ENCODE measurements around the gene PRPH2. TPM values are rescaled to one million over a fixed set of nuclear protein-coding genes. Genes with fewer than 3 reads are reported as not detected.
"Not testable (repeated sequence)": the region's sequence is repeated elsewhere in the genome, so short reads cannot be mapped to it uniquely, and the experiment has no call there.

Gene PRPH2
- polyA plus RNA-seq, 3 donors from 2014 or later, result 0.08 to 0.25 TPM; not detected in 1

DNA sequence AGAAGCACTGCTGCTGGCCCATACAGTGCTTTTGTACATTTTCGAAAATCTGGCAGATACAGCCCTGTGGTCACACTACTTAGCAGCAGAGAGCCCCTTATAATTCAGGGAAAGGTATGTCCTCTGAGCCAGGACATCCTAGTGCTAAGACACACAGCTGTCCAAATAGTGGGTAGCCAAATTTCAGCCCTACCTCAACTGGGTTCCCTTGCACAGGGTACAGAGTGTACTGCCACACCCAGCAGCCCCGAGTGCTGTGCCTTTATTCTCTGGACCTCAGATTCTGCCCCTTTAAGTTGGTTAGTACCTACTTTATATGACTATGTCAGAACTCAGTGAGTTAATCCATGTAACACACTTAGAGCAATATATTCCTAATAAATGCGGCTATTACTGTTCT lies 47.6 kb downstream of the PRPH2 start:
- Mint-ChIP-seq H3K9me3 (no peaks in the 10 kb centered on the region), H3K4me3 (no peak overlapping the region), H3K4me1 (no peaks in the 10 kb centered on the region), H3K27ac (no peak overlapping the region), H3K27me3 (ENCODE audit: low read depth in 3 of 3) (peaks cover 0 to 2% (median 2%) of the 10 kb centered on the region in 3 donors), H3K36me3 (peaks cover 34 to 72% (median 53%) of the 10 kb centered on the region in 3 donors)
- DNase-seq, result no peak

DNA sequence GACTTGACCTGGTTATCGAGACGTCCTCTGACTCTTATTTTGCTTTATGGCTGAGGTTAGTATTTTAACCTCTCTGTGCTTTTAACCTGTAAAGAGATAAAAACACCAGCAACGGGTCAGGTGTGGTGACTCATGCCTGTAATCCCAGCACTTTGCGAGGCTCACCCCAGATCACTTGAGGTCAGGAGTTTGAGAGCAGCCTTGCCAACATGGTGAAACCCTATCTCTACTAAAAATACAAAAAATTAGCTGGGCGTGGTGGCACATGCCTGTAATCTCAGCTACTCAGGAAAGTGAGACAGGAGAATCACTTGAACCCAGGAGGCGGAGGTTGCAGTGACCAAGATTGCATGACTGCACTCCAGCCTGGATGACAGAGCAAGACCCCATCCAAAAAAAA lies 48.0 kb downstream of the PRPH2 start:
- H3K36me3 Mint-ChIP-seq, result peaks cover 38 to 72% (median 54%) of the 10 kb centered on the region in 3 donors
- H3K27ac Mint-ChIP-seq; H3K9me3 Mint-ChIP-seq; H3K4me3 Mint-ChIP-seq; H3K4me1 Mint-ChIP-seq; H3K27me3 Mint-ChIP-seq (ENCODE audit: low read depth in 3 of 3); DNase-seq: not testable (repeated sequence)

DNA sequence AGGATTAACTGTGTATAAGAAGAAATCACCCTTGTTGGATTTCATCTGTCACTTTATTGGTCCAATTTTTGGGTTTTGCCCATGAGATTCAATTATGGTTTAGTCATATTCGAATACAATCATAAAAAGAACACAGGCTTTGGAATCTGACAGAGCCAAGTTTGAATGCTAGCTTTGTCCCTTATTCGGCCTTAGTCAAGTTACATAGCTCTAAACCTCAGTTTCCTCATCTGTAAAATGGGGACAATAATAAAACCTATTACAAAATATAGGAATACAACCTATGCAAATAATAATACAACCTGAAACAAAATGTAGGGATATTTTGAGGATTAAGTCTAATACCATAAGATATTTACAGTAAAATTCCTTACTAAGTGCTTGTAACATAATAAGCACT lies 57.7 kb downstream of the PRPH2 start:
- Mint-ChIP-seq H3K4me3 (no peak overlapping the region), H3K4me1 (peaks cover 0 to 6% of the 10 kb centered on the region in 2 donors), H3K27me3 (ENCODE audit: low read depth in 3 of 3) (peaks cover 0 to 4% (median 0%) of the 10 kb centered on the region in 3 donors), H3K27ac (no peak overlapping the region), H3K36me3 (peaks cover 18 to 39% (median 35%) of the 10 kb centered on the region in 3 donors), H3K9me3 (no peaks in the 10 kb centered on the region)
- no peak for DNase-seq

DNA sequence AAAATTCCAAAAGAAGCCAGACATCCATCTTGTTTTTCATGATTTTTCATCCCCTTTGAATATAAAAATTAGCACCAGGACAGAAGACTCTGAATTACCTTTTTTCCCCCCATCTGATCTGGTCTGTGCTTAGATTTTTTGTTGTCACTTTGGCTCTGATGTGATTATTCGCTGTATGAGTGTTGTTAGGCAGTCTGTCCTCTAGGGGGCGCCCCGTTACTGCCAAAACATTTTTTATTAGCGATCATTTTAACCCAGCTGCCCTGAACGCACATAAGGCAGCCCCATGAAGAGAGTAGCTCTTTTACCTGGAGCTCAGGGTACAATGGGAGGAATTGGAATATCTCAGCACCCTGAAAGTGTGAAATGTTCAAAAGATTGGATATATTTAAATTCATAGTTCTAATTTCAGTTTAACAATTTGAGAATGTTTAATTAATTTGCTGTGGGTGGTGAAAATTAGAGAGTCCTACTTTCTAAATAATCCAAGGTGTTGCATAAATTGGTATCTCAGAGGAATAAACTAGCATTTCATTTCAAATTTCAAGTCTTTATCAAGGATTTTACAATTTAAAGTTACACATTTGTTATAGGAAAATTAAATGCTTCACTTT lies 60.8 kb downstream of the PRPH2 start:
- DNase-seq, result peak; percentile 75 to 82 (median 77)
- H3K27me3 Mint-ChIP-seq (ENCODE audit: low read depth in 3 of 3), result no peaks in the 10 kb centered on the region
- H3K9me3 Mint-ChIP-seq, result no peaks in the 10 kb centered on the region

DNA sequence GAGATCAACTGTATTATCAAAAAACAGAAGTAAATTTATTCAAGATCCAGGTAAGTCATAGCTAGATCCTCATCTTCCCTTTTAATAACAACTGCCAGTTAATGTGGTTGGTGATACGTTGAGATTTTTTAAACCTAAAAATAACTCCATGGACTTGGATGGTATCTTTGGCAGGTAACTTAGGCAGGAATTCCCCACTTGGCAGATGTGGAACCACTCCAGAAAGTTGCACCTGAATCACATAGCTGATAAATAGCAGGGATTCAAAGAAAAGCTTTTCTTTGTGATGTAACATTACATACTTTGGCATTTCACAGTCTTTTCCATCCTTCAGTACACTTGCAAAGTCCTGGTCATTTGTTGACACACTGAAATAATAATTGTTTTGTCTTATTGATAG lies 62.6 kb downstream of the PRPH2 start:
- Mint-ChIP-seq H3K4me3 (no peak overlapping the region), H3K27ac (peak overlapping the region in 2 of 6 donors; percentile 4 to 23), H3K36me3 (peaks cover 25 to 50% (median 40%) of the 10 kb centered on the region in 3 donors), H3K4me1 (peaks cover 0 to 6% of the 10 kb centered on the region in 2 donors), H3K27me3 (ENCODE audit: low read depth in 3 of 3) (no peaks in the 10 kb centered on the region), H3K9me3 (no peaks in the 10 kb centered on the region)
- DNase-seq, result no peak

More for the DNA sequence above, 60.8 kb downstream of the PRPH2 start:
- Mint-ChIP-seq H3K4me3 (no peak overlapping the region), H3K36me3 (peaks cover 21 to 46% (median 44%) of the 10 kb centered on the region in 3 donors), H3K4me1 (peaks cover 0 to 6% of the 10 kb centered on the region in 2 donors), H3K27ac (peak overlapping the region in 5 of 6 donors; percentile 0 to 33 (median 29))

DNA sequence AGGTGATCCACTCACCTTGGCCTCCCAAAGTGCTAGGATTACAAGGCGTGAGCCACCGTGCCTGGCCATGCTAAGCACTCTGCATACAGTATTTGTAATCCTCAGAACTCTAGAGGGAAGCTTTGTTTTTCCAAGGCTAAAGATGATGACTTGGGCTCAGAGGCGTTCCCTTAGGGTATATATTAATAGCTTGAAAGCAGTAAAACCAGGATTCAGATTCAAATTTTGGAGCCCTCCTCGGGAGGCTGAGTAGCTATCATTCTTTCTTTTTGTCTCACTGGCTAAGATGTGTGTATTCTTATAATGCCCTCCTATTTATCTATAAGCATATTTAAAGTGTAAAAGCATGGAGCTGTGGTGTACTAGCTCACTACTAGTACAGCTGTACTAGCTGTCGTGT lies 68.5 kb downstream of the PRPH2 start:
- no peak for DNase-seq
- peaks cover 24 to 52% (median 41%) of the 10 kb centered on the region in 3 donors for H3K36me3 Mint-ChIP-seq
- H3K27me3 Mint-ChIP-seq (ENCODE audit: low read depth in 3 of 3), result no peaks in the 10 kb centered on the region
- H3K9me3 Mint-ChIP-seq, result no peaks in the 10 kb centered on the region
- H3K4me1 Mint-ChIP-seq, result no peaks in the 10 kb centered on the region
- H3K27ac Mint-ChIP-seq, result peak overlapping the region in 1 of 6 donors; percentile 9
- no peak overlapping the region for H3K4me3 Mint-ChIP-seq

DNA sequence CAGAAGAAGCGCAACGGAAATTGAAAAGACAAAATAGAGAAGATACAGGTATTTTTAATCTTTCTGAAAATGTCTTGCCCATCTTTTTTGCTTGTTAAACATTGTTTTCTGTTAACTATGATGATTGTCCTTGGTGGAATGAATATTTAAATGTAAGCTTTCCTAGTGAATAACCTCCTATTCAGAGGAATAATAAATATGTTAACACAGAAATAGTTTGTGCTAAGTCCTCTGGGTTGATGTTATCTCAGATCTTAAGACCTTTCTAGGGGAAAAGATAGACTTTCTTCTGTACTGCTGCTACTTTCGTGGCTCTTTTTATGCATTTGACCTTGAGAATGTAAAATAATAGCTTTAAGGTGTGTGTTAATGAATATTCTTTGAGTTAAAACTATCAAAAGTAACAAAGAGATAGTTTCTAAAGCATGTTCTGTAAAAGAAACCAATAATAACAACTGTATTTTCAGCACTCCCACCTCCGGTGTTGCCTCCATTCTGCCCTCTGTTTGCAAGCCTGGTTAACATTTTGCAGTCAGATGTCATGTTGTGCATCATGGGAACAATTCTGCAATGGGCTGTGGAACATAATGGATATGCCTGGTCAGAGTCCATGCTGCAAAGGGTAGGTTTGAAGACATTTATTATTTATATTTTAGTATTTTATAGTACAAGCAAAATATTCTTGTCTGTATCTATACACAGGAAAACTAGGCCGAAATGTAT lies 70.2 kb downstream of the PRPH2 start:
- H3K4me3 Mint-ChIP-seq, result no peak overlapping the region
- H3K27me3 Mint-ChIP-seq (ENCODE audit: low read depth in 3 of 3), result no peaks in the 10 kb centered on the region
- no peaks in the 10 kb centered on the region for H3K4me1 Mint-ChIP-seq
- no peak for DNase-seq
- no peaks in the 10 kb centered on the region for H3K9me3 Mint-ChIP-seq
- H3K27ac Mint-ChIP-seq, result no peak overlapping the region
- H3K36me3 Mint-ChIP-seq, result peaks cover 15 to 46% (median 36%) of the 10 kb centered on the region in 3 donors

Other genes starting within 250 kb of the PRPH2 start
- gene UBR2, start 158.6 kb downstream of the PRPH2 start, polyA plus RNA-seq, result 10 to 100 TPM in 2 of 3 donors, 1 to 10 TPM in 1; 6.4 to 17.7 (median 10.6) TPM
- gene TBCC, start 23.5 kb upstream of the PRPH2 start, polyA plus RNA-seq, result 100 to 1,000 TPM; 109 to 140 (median 134) TPM
- 1 to 10 TPM; 1.9 to 5.3 (median 2.4) TPM for gene BICRAL, start 59.5 kb upstream of the PRPH2 start, polyA plus RNA-seq
- gene RPL7L1, start 157.0 kb upstream of the PRPH2 start, polyA plus RNA-seq, result 10 to 100 TPM; 42.4 to 90.8 (median 50.5) TPM
- gene PTCRA, start 193.5 kb upstream of the PRPH2 start, polyA plus RNA-seq, result 1 to 10 TPM in 1 of 3 donors, under 1 TPM in 1, not detected in 1; 0.62 to 3.1 TPM
- 100 to 1,000 TPM in 2 of 3 donors, 10 to 100 TPM in 1; 92.9 to 129 (median 119) TPM for gene CNPY3, start 206.9 kb upstream of the PRPH2 start, polyA plus RNA-seq
- gene GNMT, start 238.2 kb upstream of the PRPH2 start, polyA plus RNA-seq, result under 1 TPM in 1 of 3 donors, not detected in 2; 0.55 TPM

Measured in immature natural killer cell (primary cell).